ENCODE results near the gene DLGAP1.

- TF ChIP-seq CTCF (conservative IDR thresholded peaks at IDR 0.05 in 1 of 2, IDR thresholded peaks at IDR 0.05 in 1 of 2; ENCODE audit: extremely low read depth in 1 of 2, insufficient read depth in 1 of 2, low read depth in 1 of 2, low read length in 2 of 2) (no peak), EZH2 (IDR thresholded peaks at IDR 0.05; ENCODE audit: borderline replicate concordance, low read length) (no peak)
These were observed 612.3 kb downstream of the DLGAP1 start for GRCh38 chr18:3842844-3843243.
